HG02884 (cell line): ENCODE results near the gene LAMTOR5.
"Not testable (repeated sequence)": the region's sequence is repeated elsewhere in the genome, so short reads cannot be mapped to it uniquely, and the experiment has no call there.

Experiments
- ATAC-seq: cut with Tn5 transposase; IDR thresholded peaks from one replicate; pipeline ENCODE4 v1.9.1; 2021; ENCODE audit warnings: mild to moderate bottlenecking, moderate library complexity; ENCODE audit not compliant: unreplicated experiment

LAMTOR5 gene

GRCh38 chr1:110428946-110429345 is 21.5 kb upstream of the LAMTOR5 start:
- ATAC-seq: no peak

GRCh38 chr1:110426854-110427253 is 19.4 kb upstream of the LAMTOR5 start:
- no peak for ATAC-seq

- ATAC-seq: no peak
Measured at GRCh38 chr1:110425612-110426152, 18.2 kb upstream of the LAMTOR5 start.

- no peak for ATAC-seq
Measured at GRCh38 chr1:110424699-110425611, 17.5 kb upstream of the LAMTOR5 start.

- ATAC-seq: no peak
Measured at GRCh38 chr1:110420874-110421793, 13.6 kb upstream of the LAMTOR5 start.

- no peak for ATAC-seq
Measured at GRCh38 chr1:110420023-110420662, 12.6 kb upstream of the LAMTOR5 start.

- no peak for ATAC-seq
Measured at GRCh38 chr1:110418729-110419128, 11.2 kb upstream of the LAMTOR5 start.

GRCh38 chr1:110413045-110413444 is 5.6 kb upstream of the LAMTOR5 start:
- ATAC-seq: not testable (repeated sequence)

- ATAC-seq: no peak
Measured at GRCh38 chr1:110412576-110412975, 5.1 kb upstream of the LAMTOR5 start.

GRCh38 chr1:110411173-110411735 is 3.8 kb upstream of the LAMTOR5 start:
- ATAC-seq: no peak

- ATAC-seq: no peak
Measured at GRCh38 chr1:110409316-110409715, 1.8 kb upstream of the LAMTOR5 start.

- no peak for ATAC-seq
Measured at GRCh38 chr1:110408488-110408887, 994 bp upstream of the LAMTOR5 start.

- ATAC-seq: not testable (repeated sequence)
Measured at GRCh38 chr1:110406407-110406806, 1.1 kb downstream of the LAMTOR5 start.

- no peak for ATAC-seq
Measured at GRCh38 chr1:110404401-110404800, 3.1 kb downstream of the LAMTOR5 start.

- ATAC-seq: no peak
Measured at GRCh38 chr1:110403805-110404204, 3.7 kb downstream of the LAMTOR5 start.

GRCh38 chr1:110396259-110396958 is 11.1 kb downstream of the LAMTOR5 start:
- ATAC-seq: not testable (repeated sequence)

- ATAC-seq: no peak
Measured at GRCh38 chr1:110394493-110394820, 13.0 kb downstream of the LAMTOR5 start.

GRCh38 chr1:110393691-110394492 is 13.6 kb downstream of the LAMTOR5 start:
- no peak for ATAC-seq

GRCh38 chr1:110393286-110393685 is 14.2 kb downstream of the LAMTOR5 start:
- no peak for ATAC-seq
